OCI-LY1 (cell line): ENCODE data around the gene TRAPPC2L.

ENCODE experiments used
- EZH2 ChIP-seq: fragments of 200-600 bp; sonication (generic), shearing (Covaris generic); IDR thresholded peaks from 2 replicates; pipeline ENCODE4 v1.8.0; 2017; ENCODE audit warnings: borderline replicate concordance, mixed run types, mild to moderate bottlenecking, antibody characterized with exemption, low read length, moderate library complexity, mixed read lengths
- TF ChIP-seq, protein P1 (sequence below): fragments of 200-600 bp; sonication (generic), shearing (Covaris generic); IDR thresholded peaks from 2 replicates; pipeline ENCODE4 v1.5.1; 2017; ENCODE audit warnings: mild to moderate bottlenecking, antibody characterized with exemption, low read length, moderate library complexity, mixed read lengths

DNA sequence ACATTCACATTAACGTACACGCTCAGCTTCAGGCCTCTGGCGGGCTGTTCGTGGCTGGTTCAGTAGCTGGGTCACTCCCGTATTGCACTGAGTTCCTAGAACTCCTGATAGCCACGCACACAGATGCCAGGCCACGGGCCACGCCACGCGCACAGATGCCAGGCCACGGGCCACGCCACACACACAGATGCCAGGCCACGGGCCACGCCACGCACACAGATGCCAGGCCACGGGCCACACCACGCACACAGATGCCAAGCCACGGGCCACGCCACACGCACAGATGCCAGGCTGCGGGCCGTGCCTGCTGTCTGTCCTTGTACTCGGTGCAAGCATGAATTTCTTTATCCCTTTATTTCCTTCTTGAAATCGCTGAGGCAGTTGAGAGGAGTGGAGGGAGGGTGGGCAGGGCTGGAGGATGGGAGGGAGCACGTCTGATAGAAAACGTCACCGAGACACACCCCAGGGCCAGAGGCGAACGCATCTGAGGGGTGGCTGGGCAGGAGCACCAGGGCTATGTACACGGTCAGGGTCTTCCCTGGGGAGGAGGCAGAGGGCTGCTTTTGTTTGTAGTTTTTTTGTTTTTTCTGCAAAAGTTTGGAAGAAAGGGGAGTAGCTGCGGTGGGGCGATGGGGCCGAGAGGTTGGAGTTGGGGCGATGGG is 18.1 kb downstream of the TRAPPC2L start:
- TF ChIP-seq, protein P1, sequence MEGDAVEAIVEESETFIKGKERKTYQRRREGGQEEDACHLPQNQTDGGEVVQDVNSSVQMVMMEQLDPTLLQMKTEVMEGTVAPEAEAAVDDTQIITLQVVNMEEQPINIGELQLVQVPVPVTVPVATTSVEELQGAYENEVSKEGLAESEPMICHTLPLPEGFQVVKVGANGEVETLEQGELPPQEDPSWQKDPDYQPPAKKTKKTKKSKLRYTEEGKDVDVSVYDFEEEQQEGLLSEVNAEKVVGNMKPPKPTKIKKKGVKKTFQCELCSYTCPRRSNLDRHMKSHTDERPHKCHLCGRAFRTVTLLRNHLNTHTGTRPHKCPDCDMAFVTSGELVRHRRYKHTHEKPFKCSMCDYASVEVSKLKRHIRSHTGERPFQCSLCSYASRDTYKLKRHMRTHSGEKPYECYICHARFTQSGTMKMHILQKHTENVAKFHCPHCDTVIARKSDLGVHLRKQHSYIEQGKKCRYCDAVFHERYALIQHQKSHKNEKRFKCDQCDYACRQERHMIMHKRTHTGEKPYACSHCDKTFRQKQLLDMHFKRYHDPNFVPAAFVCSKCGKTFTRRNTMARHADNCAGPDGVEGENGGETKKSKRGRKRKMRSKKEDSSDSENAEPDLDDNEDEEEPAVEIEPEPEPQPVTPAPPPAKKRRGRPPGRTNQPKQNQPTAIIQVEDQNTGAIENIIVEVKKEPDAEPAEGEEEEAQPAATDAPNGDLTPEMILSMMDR: no peak
- TF ChIP-seq EZH2: no peak
